GM19397 (cell line): Measurements from ENCODE around the gene STUB1.
A peak's percentile ranks its signal among the peaks of the same experiment; 100 is the strongest.

Source experiments
- ATAC-seq: cut with Tn5 transposase; IDR thresholded peaks from one replicate; pipeline ENCODE4 v1.9.1; 2021; ENCODE audit warnings: mild to moderate bottlenecking, moderate library complexity; ENCODE audit not compliant: unreplicated experiment

The STUB1 gene

GRCh38 chr16:722835-723633 lies 42.8 kb downstream of the STUB1 start:
- ATAC-seq: no peak

DNA sequence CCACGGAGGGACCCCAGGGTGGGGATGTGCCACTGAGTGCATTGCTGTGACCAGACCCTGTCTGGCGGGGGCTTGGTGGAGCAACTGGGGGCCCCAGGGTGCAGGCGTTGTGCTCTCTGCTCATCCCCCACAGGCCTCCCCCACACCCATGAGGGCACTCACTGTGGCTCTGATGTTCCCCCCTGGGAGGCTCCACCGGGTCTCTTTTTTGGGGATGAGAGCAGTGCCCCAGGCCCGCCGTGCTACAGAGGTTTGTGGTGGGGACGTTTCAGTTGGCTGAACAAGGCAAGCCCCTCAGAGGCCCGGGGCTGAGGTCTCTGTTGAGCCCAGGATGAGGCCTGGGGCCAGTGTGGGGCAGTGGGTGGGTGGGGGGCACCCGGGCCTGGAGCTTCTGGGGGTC lies 43.5 kb downstream of the STUB1 start:
- no peak for ATAC-seq

DNA sequence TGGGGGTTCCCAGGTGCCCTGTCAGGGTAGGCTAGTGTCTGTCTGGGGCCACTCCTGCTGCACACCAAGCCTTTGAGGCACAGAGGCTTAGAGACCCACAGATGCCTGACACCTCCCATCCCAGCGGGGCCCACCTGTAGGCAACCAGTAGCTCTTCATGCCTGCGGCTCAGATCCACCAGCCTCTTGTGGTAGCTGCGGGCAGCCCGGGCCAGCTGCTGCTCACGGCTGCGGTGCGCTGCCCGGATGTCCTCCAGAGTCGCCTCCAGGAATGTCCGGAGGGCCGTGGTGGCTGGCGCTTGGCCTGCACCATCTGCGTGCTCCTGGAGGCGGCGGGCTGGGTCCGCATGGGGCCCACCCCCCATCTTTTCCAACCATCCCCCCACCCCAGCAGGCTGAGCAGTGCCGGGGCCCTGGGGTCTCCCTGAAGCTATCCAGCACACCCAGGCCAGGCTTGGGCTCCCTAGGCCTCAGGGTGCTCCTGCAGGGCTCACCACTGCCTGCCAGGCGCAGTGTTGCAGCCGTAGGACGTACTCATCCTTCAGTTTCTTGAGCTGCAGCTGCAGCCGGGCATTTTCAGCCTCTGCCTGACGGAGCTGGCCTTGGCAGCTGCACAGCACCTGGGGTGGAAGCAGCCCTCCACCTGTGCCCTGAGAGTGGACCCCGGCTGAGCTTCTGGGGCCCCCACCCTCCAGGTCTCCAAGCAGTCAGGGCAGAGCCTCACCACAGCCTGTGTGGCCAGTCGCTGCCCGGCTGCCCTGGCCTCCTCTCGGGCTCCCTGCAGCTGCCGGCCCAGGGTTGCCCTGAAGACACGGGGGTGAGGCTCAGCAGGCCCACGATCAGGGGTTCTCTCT lies 44.2 kb downstream of the STUB1 start:
- no peak for ATAC-seq

- no peak for ATAC-seq
These were observed 44.8 kb downstream of the STUB1 start for GRCh38 chr16:725041-725376.

DNA sequence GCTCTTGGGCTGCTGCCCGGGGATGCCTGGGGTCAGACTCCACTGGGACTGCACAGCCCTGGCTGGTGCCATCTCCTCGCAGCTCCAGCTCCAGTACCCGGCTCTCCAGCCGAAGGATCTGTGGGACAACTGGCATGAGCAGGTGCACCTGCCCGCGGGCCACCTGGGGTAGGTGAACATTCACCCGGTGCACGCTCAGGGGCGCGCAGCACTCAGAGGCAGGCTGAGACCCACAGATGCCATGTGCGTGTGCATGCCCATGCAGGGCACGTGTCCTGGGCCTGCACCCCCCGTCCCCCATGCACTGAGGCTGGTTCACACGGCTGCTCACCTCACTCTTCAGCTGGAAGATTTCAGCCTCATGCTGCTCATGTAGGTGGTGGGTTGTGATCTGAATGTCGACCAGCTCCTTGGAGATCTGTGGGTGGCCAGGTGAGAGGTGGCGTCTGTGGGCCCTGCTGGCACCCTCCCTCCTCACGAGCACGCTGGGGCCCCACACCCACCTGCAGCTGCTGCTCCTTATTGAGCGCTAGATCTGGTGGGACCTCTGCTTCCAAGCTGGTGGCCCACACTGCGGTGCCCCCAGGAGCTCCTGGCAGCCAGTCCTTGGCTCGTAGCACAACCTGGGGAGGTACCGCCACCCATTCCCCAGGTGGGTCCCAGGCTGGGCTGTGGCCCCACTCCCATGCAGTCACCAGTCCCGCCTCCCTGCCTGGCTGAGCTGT lies 45.4 kb downstream of the STUB1 start:
- ATAC-seq: no peak

- no peak for ATAC-seq
These were observed 45.9 kb downstream of the STUB1 start for GRCh38 chr16:726188-726437.

DNA sequence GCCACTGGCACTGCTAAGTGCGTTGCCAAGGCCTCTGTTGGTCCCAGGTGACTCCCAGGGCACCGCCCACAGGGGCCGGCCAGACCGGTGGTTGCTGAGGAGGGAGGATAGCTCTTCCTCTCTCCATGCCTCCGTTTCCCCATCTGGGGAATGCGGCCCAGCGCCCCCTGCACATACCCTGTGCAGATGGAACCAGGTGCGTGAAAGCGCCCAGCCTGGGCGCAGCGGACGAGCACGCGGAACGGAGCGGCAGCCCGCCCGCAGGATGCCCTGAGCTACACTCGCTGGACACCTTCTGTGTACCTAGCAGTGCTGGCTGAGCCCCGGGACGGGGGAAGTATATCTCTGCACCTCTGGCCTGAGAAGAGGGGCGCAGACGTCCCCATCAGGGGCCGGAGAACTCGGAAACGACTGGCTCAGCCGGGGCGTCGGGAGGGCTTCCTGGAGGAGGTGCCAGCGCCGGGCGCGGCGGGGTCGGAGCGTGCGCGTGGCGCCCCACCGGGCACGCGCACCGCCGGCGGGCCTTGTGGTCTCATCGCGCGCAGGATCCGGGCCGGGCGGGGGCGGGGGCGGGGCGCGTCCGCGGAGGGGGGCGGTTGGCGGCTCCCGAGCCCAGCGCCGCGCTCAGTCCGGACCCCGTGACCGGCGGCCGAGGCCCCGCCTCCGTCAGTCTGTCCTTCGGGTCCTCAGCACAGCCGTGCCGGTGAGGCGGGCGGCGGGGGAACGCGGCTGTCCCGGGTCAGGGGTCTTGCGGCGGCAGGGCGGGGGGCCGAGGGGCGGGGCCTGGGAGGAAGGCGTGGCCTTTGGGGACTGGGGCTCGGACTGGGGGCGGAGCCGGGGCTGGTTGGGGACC lies 46.5 kb downstream of the STUB1 start, which contains the start of the genes CCDC78 and HAGHL:
Gene CCDC78, minus strand, starts transcription at position 6 of the 853 bp plus-strand sequence. CDS start 76 bp downstream, outside the sequence.
Gene HAGHL, plus strand, starts transcription at position 669 of the 853 bp plus-strand sequence. CDS start 404 bp downstream, outside the sequence.
- ATAC-seq: peak; percentile 30

- no peak for ATAC-seq
These were observed 47.2 kb downstream of the STUB1 start for GRCh38 chr16:727291-727977.

DNA sequence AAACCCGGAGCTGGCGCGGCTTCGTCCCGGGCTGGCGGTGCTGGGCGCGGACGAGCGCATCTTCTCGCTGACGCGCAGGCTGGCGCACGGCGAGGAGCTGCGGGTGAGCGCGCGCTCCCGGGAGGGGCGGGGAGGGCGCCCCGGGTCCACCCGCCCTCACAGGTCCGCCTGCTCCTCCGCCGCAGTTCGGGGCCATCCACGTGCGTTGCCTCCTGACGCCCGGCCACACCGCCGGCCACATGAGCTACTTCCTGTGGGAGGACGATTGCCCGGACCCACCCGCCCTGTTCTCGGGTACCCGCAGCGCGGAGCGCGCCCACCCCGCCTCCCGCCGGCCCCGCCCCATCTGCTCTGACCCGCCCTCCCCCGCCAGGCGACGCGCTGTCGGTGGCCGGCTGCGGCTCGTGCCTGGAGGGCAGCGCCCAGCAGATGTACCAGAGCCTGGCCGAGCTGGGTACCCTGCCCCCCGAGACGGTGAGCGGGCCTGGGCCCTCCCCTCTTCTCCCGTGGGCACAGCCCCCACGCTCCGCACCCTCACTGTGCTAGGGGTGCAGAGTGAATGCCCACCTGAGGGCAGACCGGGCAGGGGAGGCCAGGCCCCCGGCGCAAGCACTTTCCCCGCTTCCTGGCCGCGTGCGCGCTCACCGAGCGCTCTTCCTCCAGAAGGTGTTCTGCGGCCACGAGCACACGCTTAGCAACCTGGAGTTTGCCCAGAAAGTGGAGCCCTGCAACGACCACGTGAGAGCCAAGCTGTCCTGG lies 48.1 kb downstream of the STUB1 start:
- ATAC-seq: no peak

DNA sequence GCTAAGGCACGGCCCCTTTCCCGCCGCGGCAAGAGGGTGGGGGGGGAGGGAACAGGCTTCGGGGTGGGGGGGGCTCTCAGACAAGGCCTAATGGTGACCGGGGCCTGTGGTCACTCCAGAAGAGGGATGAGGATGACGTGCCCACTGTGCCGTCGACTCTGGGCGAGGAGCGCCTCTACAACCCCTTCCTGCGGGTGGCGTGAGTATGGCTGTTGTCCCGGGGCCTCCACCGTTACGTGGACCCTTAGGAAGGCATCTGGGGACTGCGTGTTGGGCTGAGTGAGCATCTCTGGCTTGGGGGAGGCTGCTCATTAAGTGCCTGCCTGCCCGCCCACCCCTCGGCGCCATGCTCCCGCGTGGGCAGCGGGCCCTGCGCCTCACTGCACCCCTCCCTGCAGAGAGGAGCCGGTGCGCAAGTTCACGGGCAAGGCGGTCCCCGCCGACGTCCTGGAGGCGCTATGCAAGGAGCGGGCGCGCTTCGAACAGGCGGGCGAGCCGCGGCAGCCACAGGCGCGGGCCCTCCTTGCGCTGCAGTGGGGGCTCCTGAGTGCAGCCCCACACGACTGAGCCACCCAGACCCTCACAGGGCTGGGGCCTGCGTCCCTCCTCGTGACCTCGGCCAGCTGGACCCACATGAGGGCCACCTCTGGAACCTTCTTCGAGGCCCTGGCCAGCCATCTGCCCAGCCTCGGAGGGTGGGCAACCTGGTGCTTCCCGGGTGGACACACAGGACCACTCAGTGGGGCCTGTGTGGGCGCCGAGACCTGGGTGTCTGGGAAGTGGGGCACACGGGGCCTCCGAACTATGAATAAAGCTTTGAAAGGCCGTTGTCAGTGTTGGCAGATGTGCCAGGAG lies 48.9 kb downstream of the STUB1 start:
- no peak for ATAC-seq

- no peak for ATAC-seq
These were observed 49.8 kb downstream of the STUB1 start for GRCh38 chr16:729768-730665.

GRCh38 chr16:730666-731509 lies 50.7 kb downstream of the STUB1 start:
- no peak for ATAC-seq

DNA sequence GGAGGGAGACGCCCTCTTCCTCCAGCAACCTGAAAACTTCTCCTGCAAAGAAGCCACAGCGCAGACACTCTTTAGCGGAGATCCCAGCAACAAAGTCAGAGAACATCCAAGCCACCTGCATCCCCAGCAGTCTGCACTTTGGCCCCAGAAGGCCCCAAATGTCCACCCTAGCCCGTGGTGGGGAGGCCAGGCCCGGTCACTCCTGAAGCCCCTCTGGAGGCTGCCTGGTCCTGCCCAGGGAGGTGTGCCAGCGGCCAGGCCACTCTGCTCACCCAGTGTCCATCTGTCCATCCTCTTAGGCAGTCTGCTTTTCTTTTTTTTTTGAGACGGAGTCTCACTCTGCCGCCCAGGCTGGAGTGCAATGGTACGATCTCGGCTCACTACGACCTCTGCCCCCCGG lies 52.1 kb downstream of the STUB1 start:
- ATAC-seq: no peak
